Skeletal muscle tissue (tissue), 4 donors: ENCODE measurements around the gene MIER3. TPM values are rescaled to one million over a fixed set of nuclear protein-coding genes. Genes with fewer than 3 reads are reported as not detected.
"Not testable (repeated sequence)": the region's sequence is repeated elsewhere in the genome, so short reads cannot be mapped to it uniquely, and the experiment has no call there.

Experiments used
- H3K27ac ChIP-seq: one replicate; pipeline ENCODE4 v1.7.0; 2013; ENCODE audit warnings: mild to moderate bottlenecking, low read depth, low read length, inconsistent platforms
- H3K27me3 ChIP-seq, 3 donors: one replicate each; pipeline ENCODE4 v1.7.0; 2013; ENCODE audit warnings: low read length in 3 of 3; ENCODE audit not compliant: control insufficient read depth in 3 of 3, insufficient read depth in 3 of 3
- H3K36me3 ChIP-seq, 3 donors: one replicate each; pipeline ENCODE4 v1.7.0; 2013; ENCODE audit warnings: low read length in 3 of 3; ENCODE audit not compliant: control insufficient read depth in 3 of 3, insufficient read depth in 3 of 3
- H3K4me1 ChIP-seq, 3 donors: one replicate each; pipeline ENCODE4 v1.7.0; 2013; ENCODE audit warnings: low read length in 3 of 3, mild to moderate bottlenecking in 3 of 3; ENCODE audit not compliant: control insufficient read depth in 3 of 3, insufficient read depth in 3 of 3
- H3K4me3 ChIP-seq, 3 donors: one replicate each; pipeline ENCODE4 v1.7.0; 2013; ENCODE audit warnings: low read length in 3 of 3
- H3K9ac ChIP-seq, 3 donors: one replicate each; pipeline ENCODE4 v1.7.0; 2013; ENCODE audit warnings: low read length in 3 of 3, mild to moderate bottlenecking in 3 of 3, moderate library complexity in 2 of 3, low read depth in 1 of 3
- H3K9me3 ChIP-seq, 3 donors: one replicate each; pipeline ENCODE4 v1.7.0; 2013; ENCODE audit warnings: low read length in 3 of 3; ENCODE audit not compliant: control insufficient read depth in 3 of 3
- total RNA-seq: library from RNA; depleted of rRNA; stranded (reverse); fragments of >200 nt; gene quantifications from one replicate; pipeline ENCODE4 v1.2.3, GENCODE V29; 2014
- donor health status: Osteomylitis.

The MIER3 gene
- total RNA-seq, 1 donor from 2014 or later: 18.8 TPM

DNA sequence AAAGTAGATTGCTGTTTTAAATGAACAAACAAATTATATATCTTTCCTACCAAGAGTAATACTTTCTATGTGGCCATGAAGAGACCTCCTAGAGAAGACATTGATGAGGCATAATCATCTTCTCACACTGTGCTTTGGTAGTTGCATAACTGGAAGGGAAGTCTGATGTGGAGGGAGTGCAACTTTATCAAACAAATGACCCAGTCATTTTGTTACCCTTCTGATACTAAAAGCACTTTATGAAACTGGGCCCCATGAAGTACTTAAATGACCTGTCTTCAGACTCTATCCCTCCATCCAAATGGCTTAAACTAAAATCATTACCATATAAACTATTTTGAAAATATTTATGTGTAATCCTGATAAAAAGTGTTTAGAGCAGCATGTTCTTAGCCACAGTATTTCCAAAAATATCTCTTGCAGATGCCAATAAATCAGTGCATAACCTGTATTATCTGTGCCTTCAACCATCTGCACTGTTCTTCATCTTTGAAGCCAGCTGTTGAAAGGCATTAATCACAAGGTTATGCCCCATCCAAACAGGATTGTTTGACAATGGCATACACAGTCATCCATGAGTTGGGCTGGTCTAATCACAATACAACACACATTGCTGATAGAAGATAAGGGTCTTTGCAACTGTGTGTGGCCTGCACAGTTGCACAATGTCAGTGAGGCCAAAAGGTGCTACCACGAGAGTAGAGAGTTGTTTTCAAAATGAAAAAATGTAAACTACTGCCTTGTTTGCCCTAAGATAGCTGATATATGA lies 31.9 kb upstream of the MIER3 start:
- Histone ChIP-seq H3K27ac (no peak overlapping the region), H3K4me3 (no peak overlapping the region), H3K4me1 (no peaks in the 10 kb centered on the region), H3K36me3 (no peaks in the 10 kb centered on the region), H3K27me3 (peaks cover 0 to 3% (median 0%) of the 10 kb centered on the region in 3 donors), H3K9me3 (no peaks in the 10 kb centered on the region), H3K9ac (no peak overlapping the region)

DNA sequence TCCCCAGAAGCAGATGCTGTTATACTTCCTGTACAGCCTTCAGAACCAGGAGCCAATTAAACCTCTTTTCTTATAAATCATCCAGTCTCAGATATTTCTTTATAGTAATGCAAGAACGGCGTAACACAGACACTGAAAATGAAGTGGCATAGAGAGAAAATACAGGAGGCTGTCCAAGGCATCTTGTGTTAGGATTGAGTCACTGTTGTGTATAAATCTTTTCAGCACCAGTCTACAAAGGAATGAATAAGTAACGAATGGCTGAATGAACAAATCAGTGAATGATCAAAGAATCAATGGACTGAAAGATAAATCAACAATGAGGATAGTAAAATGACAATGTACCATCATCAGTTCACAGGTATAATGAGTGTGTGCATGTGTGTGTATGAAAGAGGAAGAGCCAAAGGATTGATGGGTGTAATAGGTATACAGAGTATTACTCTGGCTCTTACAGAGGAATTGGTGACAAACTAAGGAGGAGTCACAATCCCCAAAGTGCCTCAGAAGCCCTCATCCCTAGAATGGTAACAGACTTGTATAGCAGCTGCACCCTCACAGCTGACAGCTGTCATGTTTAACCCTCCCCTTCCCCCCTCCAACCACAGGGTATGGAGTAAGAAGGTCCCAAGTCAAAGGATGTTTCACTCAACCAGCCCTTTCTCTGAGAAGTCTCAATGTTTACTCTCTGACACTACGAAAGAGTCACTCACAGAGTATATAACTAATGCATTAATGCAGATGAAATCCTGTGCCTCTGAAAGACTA lies 29.8 kb upstream of the MIER3 start:
- Histone ChIP-seq H3K4me3 (no peak overlapping the region), H3K27me3 (peaks cover 0 to 3% (median 0%) of the 10 kb centered on the region in 3 donors), H3K4me1 (no peaks in the 10 kb centered on the region), H3K9ac (no peak overlapping the region), H3K36me3 (no peaks in the 10 kb centered on the region), H3K9me3 (no peaks in the 10 kb centered on the region), H3K27ac (no peak overlapping the region)

DNA sequence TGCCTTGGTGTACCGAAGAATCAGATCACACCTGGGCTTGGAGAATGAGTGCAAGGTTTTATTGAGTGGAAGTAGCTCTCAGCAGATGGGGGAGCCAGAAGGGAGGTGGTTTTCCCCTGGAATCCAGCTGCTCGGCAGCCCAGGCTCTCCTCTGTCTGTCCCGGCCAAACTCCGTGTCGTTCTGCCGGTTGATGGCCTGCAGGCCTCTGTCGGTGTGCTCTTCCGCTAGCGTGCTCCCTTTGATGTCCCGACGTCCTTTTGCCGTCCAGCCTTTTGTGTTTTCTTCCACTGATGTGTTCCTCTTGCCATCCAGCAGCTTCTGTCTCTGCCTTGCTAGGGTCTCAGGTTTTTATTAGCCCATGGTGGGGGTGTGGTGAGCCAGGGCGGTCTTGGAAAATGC lies 28.0 kb upstream of the MIER3 start:
- Histone ChIP-seq H3K9ac (no peak overlapping the region), H3K9me3 (no peaks in the 10 kb centered on the region), H3K27ac (no peak overlapping the region), H3K27me3 (peaks cover 0 to 3% (median 0%) of the 10 kb centered on the region in 3 donors), H3K36me3 (no peaks in the 10 kb centered on the region), H3K4me1 (no peaks in the 10 kb centered on the region), H3K4me3 (no peak overlapping the region)

- H3K27ac ChIP-seq, H3K27me3 ChIP-seq, H3K36me3 ChIP-seq, H3K9me3 ChIP-seq, H3K9ac ChIP-seq, H3K4me3 ChIP-seq, H3K4me1 ChIP-seq: not testable (repeated sequence)
Measured at GRCh38 chr5:56979526-56979925, 27.6 kb upstream of the MIER3 start.

DNA sequence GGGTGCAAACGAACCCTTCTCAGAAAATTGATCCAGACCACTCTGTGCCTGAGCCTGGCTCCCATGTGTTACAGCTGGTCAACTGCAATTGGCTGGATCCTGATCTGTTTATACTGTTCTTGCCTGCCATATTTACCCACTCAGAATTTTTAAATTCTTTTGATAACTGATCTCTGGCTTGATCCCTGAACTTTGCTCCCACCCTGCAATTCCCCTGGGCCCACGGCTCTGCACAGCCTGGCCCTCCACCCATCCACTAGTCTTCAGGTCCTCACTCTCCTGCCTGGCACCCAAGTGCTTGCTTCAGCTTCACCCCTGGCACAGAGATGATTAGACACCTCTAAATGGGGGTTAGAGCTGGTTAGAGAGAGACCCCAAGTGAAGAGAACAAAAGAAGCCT lies 25.9 kb upstream of the MIER3 start:
- no peaks in the 10 kb centered on the region for H3K36me3 ChIP-seq
- no peaks in the 10 kb centered on the region for H3K9me3 ChIP-seq
- no peak overlapping the region for H3K4me3 ChIP-seq
- H3K9ac ChIP-seq: no peak overlapping the region
- peaks cover 0 to 7% (median 7%) of the 10 kb centered on the region in 3 donors for H3K27me3 ChIP-seq
- no peak overlapping the region for H3K27ac ChIP-seq
- no peaks in the 10 kb centered on the region for H3K4me1 ChIP-seq

DNA sequence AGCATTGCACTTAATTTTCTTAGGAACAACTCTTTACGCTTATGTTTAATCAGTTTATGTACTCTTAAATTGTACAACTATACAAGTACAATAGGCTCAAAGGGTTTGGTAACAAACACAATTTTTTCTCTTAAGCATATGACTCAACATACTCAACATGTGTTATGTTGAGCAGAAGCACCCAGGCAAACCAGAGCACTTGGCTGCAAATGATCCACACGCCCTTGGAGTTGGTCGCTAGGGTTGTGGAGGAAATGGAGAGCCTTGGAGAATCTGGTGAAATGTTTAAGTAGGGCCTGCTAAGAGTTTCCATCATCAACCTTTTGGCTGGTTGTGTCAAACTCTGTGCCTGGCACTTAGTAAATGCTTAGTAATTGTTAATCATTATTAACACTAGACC lies 25.1 kb upstream of the MIER3 start:
- Histone ChIP-seq H3K27me3 (peaks cover 0 to 7% (median 7%) of the 10 kb centered on the region in 3 donors), H3K36me3 (no peaks in the 10 kb centered on the region)

DNA sequence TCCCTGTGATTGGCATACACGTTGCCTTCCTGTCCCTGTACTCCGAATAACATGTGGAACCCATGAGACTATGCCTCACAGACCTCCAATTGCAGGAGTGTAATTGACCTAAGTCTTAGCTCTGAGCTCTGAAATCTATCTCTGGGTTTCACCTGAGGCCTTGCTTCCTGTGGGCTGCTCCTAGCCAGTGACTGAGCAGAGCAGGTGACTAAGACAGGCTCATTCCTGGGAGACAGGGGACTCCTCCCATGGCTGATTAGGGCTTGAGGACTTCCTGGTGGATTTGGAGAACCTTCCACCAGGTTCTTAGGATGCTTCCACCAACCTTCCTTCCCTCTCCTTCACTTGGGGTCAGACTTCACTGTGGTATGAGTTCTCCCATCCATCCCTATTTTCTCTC lies 22.3 kb upstream of the MIER3 start:
- Histone ChIP-seq H3K9ac (no peak overlapping the region), H3K9me3 (no peaks in the 10 kb centered on the region), H3K36me3 (no peaks in the 10 kb centered on the region), H3K4me1 (no peaks in the 10 kb centered on the region), H3K27ac (no peak overlapping the region), H3K4me3 (no peak overlapping the region), H3K27me3 (peaks cover 0 to 7% (median 4%) of the 10 kb centered on the region in 3 donors)

More for the DNA sequence above, 25.1 kb upstream of the MIER3 start:
- Histone ChIP-seq H3K4me3 (no peak overlapping the region), H3K4me1 (no peaks in the 10 kb centered on the region), H3K9me3 (no peaks in the 10 kb centered on the region), H3K9ac (no peak overlapping the region), H3K27ac (no peak overlapping the region)

- H3K27me3 ChIP-seq: peaks cover 0 to 7% (median 4%) of the 10 kb centered on the region in 3 donors
- H3K9ac ChIP-seq: no peak overlapping the region
- H3K27ac ChIP-seq: no peak overlapping the region
- no peaks in the 10 kb centered on the region for H3K36me3 ChIP-seq
- no peaks in the 10 kb centered on the region for H3K4me1 ChIP-seq
- H3K9me3 ChIP-seq: no peaks in the 10 kb centered on the region
- H3K4me3 ChIP-seq: no peak overlapping the region
Measured at GRCh38 chr5:56973473-56973872, 21.6 kb upstream of the MIER3 start.

GRCh38 chr5:56971275-56971674 lies 19.4 kb upstream of the MIER3 start:
- no peaks in the 10 kb centered on the region for H3K9me3 ChIP-seq
- no peak overlapping the region for H3K27ac ChIP-seq
- no peak overlapping the region for H3K9ac ChIP-seq
- no peaks in the 10 kb centered on the region for H3K4me1 ChIP-seq
- H3K4me3 ChIP-seq: no peak overlapping the region
- H3K27me3 ChIP-seq: peaks cover 0 to 7% (median 4%) of the 10 kb centered on the region in 3 donors
- no peaks in the 10 kb centered on the region for H3K36me3 ChIP-seq

DNA sequence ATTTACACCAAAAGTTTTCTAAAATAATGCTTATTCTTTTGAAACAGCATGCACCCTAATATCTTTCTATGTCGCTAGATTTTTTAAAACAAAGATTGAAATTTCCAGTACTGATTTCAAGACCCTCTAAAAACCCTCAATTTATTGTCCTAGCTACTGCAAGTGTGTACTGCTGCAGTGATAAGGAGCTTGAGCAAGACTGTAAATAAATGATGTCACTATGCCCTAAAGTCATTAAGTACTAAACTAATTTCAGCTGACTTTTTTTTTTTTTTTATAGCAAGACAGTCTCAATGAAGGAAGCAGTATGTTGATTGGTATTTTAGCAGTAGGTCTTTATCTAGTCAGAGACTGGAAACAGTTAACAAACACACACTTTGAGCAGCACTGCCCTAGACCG lies 12.2 kb upstream of the MIER3 start:
- no peak overlapping the region for H3K27ac ChIP-seq
- H3K27me3 ChIP-seq: peaks cover 0 to 7% (median 5%) of the 10 kb centered on the region in 3 donors
- H3K36me3 ChIP-seq: no peaks in the 10 kb centered on the region
- no peak overlapping the region for H3K4me3 ChIP-seq
- no peaks in the 10 kb centered on the region for H3K4me1 ChIP-seq
- H3K9ac ChIP-seq: no peak overlapping the region
- H3K9me3 ChIP-seq: no peaks in the 10 kb centered on the region
